GM23248 (cell line): ENCODE results near the gene PLA2G5.

Experiments used
- EZH2 ChIP-seq: fragments of 200-600 bp; sonication (generic); IDR thresholded peaks from 2 replicates; pipeline ENCODE4 v1.6.1; 2018; ENCODE audit warnings: antibody characterized with exemption, mild to moderate bottlenecking; ENCODE audit not compliant: insufficient read depth, poor library complexity, severe bottlenecking
- EZH2phosphoT487 ChIP-seq: fragments of 200-600 bp; sonication (generic); IDR thresholded peaks from 2 replicates; pipeline ENCODE4 v1.6.1; 2018; ENCODE audit warnings: antibody characterized with exemption, moderate library complexity, mild to moderate bottlenecking, low read depth; ENCODE audit not compliant: insufficient read depth

- TF ChIP-seq EZH2 (no peak), EZH2phosphoT487 (no peak)
Observed at GRCh38 chr1:20059847-20060246, 10.1 kb upstream of the PLA2G5 start.
